Cardiac fibroblast (primary cell): Measurements from ENCODE around the gene ARIH2.

Source experiments
- DNase-seq, 2 donors: peaks; one replicate each; pipeline versions ENCODE4 v3.0.0 to v3.0.0-alpha.2; 2010; ENCODE audit warnings: low read depth in 2 of 2
- H3K4me3 ChIP-seq, 2 donors: replicated peaks in 1 of 2; 1 replicate in 1 of 2; 2 replicates in 1 of 2; pipeline ENCODE4 v1.5.1; 2011; ENCODE audit warnings: low read depth in 2 of 2, low read length in 2 of 2, mild to moderate bottlenecking in 2 of 2, moderate library complexity in 1 of 2
- TF ChIP-seq, protein P1 (sequence below): IDR thresholded peaks from one replicate; pipeline ENCODE4 v1.5.1; 2011; ENCODE audit warnings: low read depth, mild to moderate bottlenecking, low read length, inconsistent platforms

The ARIH2 gene

DNA sequence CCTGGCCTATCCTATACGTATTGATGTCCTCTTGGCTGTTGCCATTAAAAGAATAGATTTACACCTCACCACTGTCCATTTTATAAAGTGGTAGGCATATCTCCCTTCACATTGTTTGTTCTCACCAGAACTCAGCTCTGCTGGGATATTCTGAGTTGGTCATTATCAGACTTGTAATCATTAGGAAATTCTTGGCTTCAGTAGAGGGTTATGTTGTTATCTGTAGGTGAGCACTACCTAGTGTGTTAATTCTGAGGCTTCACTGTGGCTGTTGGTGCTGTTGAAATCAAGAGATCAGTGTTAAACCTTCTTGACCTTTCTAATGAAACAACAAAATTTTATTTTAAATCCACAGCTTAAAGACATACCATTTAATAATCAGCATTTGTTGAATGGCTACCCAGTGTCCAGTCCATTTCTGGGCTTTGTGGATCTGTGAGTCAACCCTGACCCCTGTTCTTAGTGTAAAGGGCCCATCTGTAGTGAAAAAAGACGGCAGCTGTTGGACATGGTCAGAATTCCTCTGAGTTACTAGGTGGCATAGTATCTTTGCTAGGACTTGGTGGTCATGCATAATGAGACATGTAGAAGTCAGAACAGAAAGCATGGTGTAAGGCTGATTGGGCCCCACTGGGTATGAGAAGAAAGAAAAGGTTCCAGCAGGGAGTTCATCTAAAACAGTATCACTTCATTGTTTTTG lies 38.5 kb downstream of the ARIH2 start:
- no peak overlapping the region for H3K4me3 ChIP-seq
- no peak for DNase-seq
- TF ChIP-seq, protein P1, sequence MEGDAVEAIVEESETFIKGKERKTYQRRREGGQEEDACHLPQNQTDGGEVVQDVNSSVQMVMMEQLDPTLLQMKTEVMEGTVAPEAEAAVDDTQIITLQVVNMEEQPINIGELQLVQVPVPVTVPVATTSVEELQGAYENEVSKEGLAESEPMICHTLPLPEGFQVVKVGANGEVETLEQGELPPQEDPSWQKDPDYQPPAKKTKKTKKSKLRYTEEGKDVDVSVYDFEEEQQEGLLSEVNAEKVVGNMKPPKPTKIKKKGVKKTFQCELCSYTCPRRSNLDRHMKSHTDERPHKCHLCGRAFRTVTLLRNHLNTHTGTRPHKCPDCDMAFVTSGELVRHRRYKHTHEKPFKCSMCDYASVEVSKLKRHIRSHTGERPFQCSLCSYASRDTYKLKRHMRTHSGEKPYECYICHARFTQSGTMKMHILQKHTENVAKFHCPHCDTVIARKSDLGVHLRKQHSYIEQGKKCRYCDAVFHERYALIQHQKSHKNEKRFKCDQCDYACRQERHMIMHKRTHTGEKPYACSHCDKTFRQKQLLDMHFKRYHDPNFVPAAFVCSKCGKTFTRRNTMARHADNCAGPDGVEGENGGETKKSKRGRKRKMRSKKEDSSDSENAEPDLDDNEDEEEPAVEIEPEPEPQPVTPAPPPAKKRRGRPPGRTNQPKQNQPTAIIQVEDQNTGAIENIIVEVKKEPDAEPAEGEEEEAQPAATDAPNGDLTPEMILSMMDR: no peak

- peak; percentile 57 to 66 for DNase-seq
- no peak overlapping the region for H3K4me3 ChIP-seq
- TF ChIP-seq, protein P1: no peak
Measured at GRCh38 chr3:48960841-48961413, 42.3 kb downstream of the ARIH2 start.

- no peak overlapping the region for H3K4me3 ChIP-seq
- TF ChIP-seq, protein P1: no peak
- DNase-seq: no peak
Measured at GRCh38 chr3:48962340-48962739, 43.7 kb downstream of the ARIH2 start.

- TF ChIP-seq, protein P1: no peak
- H3K4me3 ChIP-seq: no peak overlapping the region
Measured at GRCh38 chr3:48962939-48963338, 44.3 kb downstream of the ARIH2 start.

DNA sequence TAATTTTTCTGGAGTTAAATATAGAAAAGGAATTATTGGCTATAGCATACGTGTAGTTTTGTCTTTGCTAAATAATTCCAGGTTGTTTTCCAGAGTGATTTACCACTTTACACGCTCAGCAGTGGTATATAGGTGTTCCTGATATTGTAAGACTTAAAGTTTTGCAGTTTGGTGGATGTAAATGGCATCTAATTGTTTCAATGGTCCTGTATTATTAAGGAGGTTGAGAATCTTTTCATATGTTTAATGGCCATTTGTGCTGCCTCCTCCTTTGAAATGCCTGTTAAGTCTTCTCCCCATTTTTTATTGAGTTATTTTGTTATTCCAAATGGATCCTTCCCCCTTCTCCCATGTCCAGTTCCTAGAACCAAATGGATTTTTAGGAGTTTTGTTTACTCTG lies 44.9 kb downstream of the ARIH2 start:
- H3K4me3 ChIP-seq: no peak overlapping the region
- TF ChIP-seq, protein P1: no peak

More at GRCh38 chr3:48962939-48963338, 44.3 kb downstream of the ARIH2 start:
- no peak for DNase-seq

GRCh38 chr3:48966367-48966766 lies 47.7 kb downstream of the ARIH2 start:
- no peak overlapping the region for H3K4me3 ChIP-seq
- DNase-seq: no peak
- TF ChIP-seq, protein P1: no peak

More for the DNA sequence above, 44.9 kb downstream of the ARIH2 start:
- no peak for DNase-seq
